ENCODE results near the gene ACER3.

DNA sequence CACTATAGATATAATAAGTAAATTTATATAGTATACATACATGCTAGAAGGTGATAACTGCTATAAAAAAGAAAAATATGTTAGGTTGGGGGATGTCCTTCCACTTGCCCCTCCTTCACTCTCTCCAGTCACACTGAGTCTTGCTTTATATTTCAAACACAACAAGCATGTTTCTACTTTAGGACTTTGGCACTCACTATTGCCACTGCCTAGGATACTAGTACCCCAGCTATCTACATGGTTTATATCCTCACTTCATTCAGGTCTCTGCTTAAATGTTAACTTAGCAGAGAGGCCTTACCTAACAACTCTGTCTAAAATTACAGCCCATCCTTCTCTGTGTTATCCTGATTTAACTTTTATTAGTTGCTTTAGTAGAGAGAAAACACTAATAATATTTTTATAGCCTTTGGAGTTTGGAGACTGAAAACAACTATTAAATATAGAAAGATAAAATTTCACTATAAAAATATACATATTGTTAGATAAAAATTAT is 134.4 kb downstream of the ACER3 start:
- no peak for TF ChIP-seq PPARA (CRISPR knock-in tag; IDR thresholded peaks at IDR 0.05; ENCODE audit: borderline replicate concordance)
- TF ChIP-seq, protein P1, sequence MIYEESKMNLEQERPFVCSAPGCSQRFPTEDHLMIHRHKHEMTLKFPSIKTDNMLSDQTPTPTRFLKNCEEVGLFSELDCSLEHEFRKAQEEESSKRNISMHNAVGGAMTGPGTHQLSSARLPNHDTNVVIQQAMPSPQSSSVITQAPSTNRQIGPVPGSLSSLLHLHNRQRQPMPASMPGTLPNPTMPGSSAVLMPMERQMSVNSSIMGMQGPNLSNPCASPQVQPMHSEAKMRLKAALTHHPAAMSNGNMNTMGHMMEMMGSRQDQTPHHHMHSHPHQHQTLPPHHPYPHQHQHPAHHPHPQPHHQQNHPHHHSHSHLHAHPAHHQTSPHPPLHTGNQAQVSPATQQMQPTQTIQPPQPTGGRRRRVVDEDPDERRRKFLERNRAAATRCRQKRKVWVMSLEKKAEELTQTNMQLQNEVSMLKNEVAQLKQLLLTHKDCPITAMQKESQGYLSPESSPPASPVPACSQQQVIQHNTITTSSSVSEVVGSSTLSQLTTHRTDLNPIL (CRISPR knock-in tag; IDR thresholded peaks at IDR 0.05; ENCODE audit: low read depth) = no peak
- TF ChIP-seq, protein P2, sequence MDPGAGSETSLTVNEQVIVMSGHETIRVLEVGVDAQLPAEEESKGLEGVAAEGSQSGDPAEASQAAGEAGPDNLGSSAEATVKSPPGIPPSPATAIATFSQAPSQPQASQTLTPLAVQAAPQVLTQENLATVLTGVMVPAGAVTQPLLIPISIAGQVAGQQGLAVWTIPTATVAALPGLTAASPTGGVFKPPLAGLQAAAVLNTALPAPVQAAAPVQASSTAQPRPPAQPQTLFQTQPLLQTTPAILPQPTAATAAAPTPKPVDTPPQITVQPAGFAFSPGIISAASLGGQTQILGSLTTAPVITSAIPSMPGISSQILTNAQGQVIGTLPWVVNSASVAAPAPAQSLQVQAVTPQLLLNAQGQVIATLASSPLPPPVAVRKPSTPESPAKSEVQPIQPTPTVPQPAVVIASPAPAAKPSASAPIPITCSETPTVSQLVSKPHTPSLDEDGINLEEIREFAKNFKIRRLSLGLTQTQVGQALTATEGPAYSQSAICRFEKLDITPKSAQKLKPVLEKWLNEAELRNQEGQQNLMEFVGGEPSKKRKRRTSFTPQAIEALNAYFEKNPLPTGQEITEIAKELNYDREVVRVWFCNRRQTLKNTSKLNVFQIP (CRISPR knock-in tag; IDR thresholded peaks at IDR 0.05; ENCODE audit: borderline replicate concordance, low read depth) = no peak
- TF ChIP-seq ARNTL (CRISPR knock-in tag; IDR thresholded peaks at IDR 0.05; ENCODE audit: borderline replicate concordance, low read depth) = no peak
- no peak for TF ChIP-seq OSR1 (CRISPR knock-in tag; IDR thresholded peaks at IDR 0.05)
- no peak for TF ChIP-seq RARB (CRISPR knock-in tag; IDR thresholded peaks at IDR 0.05)

All from SK-N-SH treated with all-trans-retinoic acid at 6 μM for 48 hours (cell line).